ENCODE data around the gene HSFX4.

GRCh38 chrX:149939655-149939904 is 10.2 kb downstream of the HSFX4 start:
- TF ChIP-seq SIN3A (IDR thresholded peaks at IDR 0.05; ENCODE audit: borderline replicate concordance, insufficient read depth, low read length) (no peak), POLR2AphosphoS5 (IDR thresholded peaks at IDR 0.05; ENCODE audit: low read depth, low read length) (no peak), REST (IDR thresholded peaks at IDR 0.05; ENCODE audit: insufficient read depth in 1 of 2, low read depth in 2 of 2, low read length in 2 of 2) (no peak), TAF1 (IDR thresholded peaks at IDR 0.05; ENCODE audit: borderline replicate concordance, insufficient read depth, low read length) (no peak), FOXP2 (optimal IDR thresholded peaks at IDR 0.05; ENCODE audit: borderline replicate concordance, extremely low read depth, extremely low read length, insufficient read depth) (no peak)
